Thyroid gland (tissue), 4 donors: ENCODE measurements around the gene CRYBG2.

Source experiments
- CTCF ChIP-seq, 6 experiments: fragments of 200-600 bp in 3 of 6; fragments of 450-650 bp in 3 of 6; sonication (generic) in 3 of 6; IDR thresholded peaks; one replicate each; pipeline ENCODE4 v1.5.1; 2016 to 2019; ENCODE audit warnings: antibody characterized with exemption in 6 of 6, mild to moderate bottlenecking in 2 of 6, inconsistent platforms in 1 of 6, moderate library complexity in 1 of 6
- POLR2A ChIP-seq, 2 donors: fragments of 450-650 bp; IDR thresholded peaks; one replicate each; pipeline ENCODE4 v1.6.1; 2017; ENCODE audit warnings: antibody characterized with exemption in 2 of 2, mild to moderate bottlenecking in 2 of 2, moderate library complexity in 1 of 2

GRCh38 chr1:26360807-26361604 is 7.1 kb upstream of the CRYBG2 start:
- TF ChIP-seq CTCF (IDR thresholded peaks at IDR 0.05) (no peak), POLR2A (IDR thresholded peaks at IDR 0.05) (no peak)
